ENCODE results near the gene DHX15.

DHX15 gene

GRCh38 chr4:24584211-24584850, at the start of gene DHX15:
Gene DHX15, minus strand, starts transcription at chr4:24584554. Its CDS starts 161 bp downstream, at chr4:24584393.
- TF ChIP-seq RAD21 (IDR thresholded peaks at IDR 0.05; ENCODE audit: low read depth) = no peak
- TF ChIP-seq CEBPB (IDR thresholded peaks at IDR 0.05) = no peak
- TF ChIP-seq USF1 (IDR thresholded peaks at IDR 0.05) = no peak
- TF ChIP-seq TEAD4 (IDR thresholded peaks at IDR 0.05) = peak; percentile 48; the same call in 1 of the 2 replicates
- TF ChIP-seq NFIC (IDR thresholded peaks at IDR 0.05) = no peak
- TF ChIP-seq FOXM1 (IDR thresholded peaks at IDR 0.05; ENCODE audit: borderline replicate concordance, low read depth) = no peak
- TF ChIP-seq REST (IDR thresholded peaks at IDR 0.05; ENCODE audit: low read depth) = no peak
- TF ChIP-seq YY1 (IDR thresholded peaks at IDR 0.05; ENCODE audit: low read depth) = peak; percentile 94
- TF ChIP-seq EP300 (IDR thresholded peaks at IDR 0.05; ENCODE audit: borderline replicate concordance) = no peak
- TF ChIP-seq MAX (IDR thresholded peaks at IDR 0.05) = peak; percentile 90
- peak; percentile 90 for TF ChIP-seq TAF1 (IDR thresholded peaks at IDR 0.05; ENCODE audit: low read depth)
- no peak for TF ChIP-seq CREB1 (IDR thresholded peaks at IDR 0.05; ENCODE audit: low read depth)
- TF ChIP-seq EGR1 (IDR thresholded peaks at IDR 0.05) = peak; percentile 19; the same call in 1 of the 2 replicates
- TF ChIP-seq ZBTB7A (IDR thresholded peaks at IDR 0.05; ENCODE audit: low read depth) = no peak
- TF ChIP-seq TCF12 (IDR thresholded peaks at IDR 0.05; ENCODE audit: low read depth) = no peak; the same call in 1 of the 2 replicates

GRCh38 chr4:24632011-24632410, 47.7 kb upstream of the DHX15 start:
- no peak for TF ChIP-seq MAX (IDR thresholded peaks at IDR 0.05)
- TF ChIP-seq CREB1 (IDR thresholded peaks at IDR 0.05; ENCODE audit: low read depth) = no peak
- TF ChIP-seq CEBPB (IDR thresholded peaks at IDR 0.05) = no peak
- no peak for TF ChIP-seq YY1 (IDR thresholded peaks at IDR 0.05; ENCODE audit: low read depth)
- no peak for TF ChIP-seq TCF12 (IDR thresholded peaks at IDR 0.05; ENCODE audit: low read depth)
- TF ChIP-seq FOXM1 (IDR thresholded peaks at IDR 0.05; ENCODE audit: borderline replicate concordance, low read depth) = no peak
- TF ChIP-seq TAF1 (IDR thresholded peaks at IDR 0.05; ENCODE audit: low read depth) = no peak
- no peak for TF ChIP-seq REST (IDR thresholded peaks at IDR 0.05; ENCODE audit: low read depth)
- TF ChIP-seq USF1 (IDR thresholded peaks at IDR 0.05) = no peak
- TF ChIP-seq RAD21 (IDR thresholded peaks at IDR 0.05; ENCODE audit: low read depth) = no peak
- no peak for TF ChIP-seq EGR1 (IDR thresholded peaks at IDR 0.05)
- TF ChIP-seq ZBTB7A (IDR thresholded peaks at IDR 0.05; ENCODE audit: low read depth) = no peak
- no peak for TF ChIP-seq EP300 (IDR thresholded peaks at IDR 0.05; ENCODE audit: borderline replicate concordance)
- no peak for TF ChIP-seq TEAD4 (IDR thresholded peaks at IDR 0.05)
- no peak for TF ChIP-seq NFIC (IDR thresholded peaks at IDR 0.05)

GRCh38 chr4:24630937-24631336, 46.6 kb upstream of the DHX15 start:
- TF ChIP-seq RAD21 (IDR thresholded peaks at IDR 0.05; ENCODE audit: low read depth) = no peak
- TF ChIP-seq TEAD4 (IDR thresholded peaks at IDR 0.05) = no peak
- no peak for TF ChIP-seq YY1 (IDR thresholded peaks at IDR 0.05; ENCODE audit: low read depth)

- TF ChIP-seq TCF12 (IDR thresholded peaks at IDR 0.05; ENCODE audit: low read depth) (no peak), FOXM1 (IDR thresholded peaks at IDR 0.05; ENCODE audit: borderline replicate concordance, low read depth) (no peak), ZBTB7A (IDR thresholded peaks at IDR 0.05; ENCODE audit: low read depth) (no peak), CEBPB (IDR thresholded peaks at IDR 0.05) (no peak), MAX (IDR thresholded peaks at IDR 0.05) (no peak), NFIC (IDR thresholded peaks at IDR 0.05) (no peak), YY1 (IDR thresholded peaks at IDR 0.05; ENCODE audit: low read depth) (no peak)
Measured at GRCh38 chr4:24625091-24625490, 40.7 kb upstream of the DHX15 start.

GRCh38 chr4:24624381-24624780, 40.0 kb upstream of the DHX15 start:
- TF ChIP-seq ZBTB7A (IDR thresholded peaks at IDR 0.05; ENCODE audit: low read depth) = no peak
- TF ChIP-seq TCF12 (IDR thresholded peaks at IDR 0.05; ENCODE audit: low read depth) = no peak
- no peak for TF ChIP-seq CREB1 (IDR thresholded peaks at IDR 0.05; ENCODE audit: low read depth)
- no peak for TF ChIP-seq MAX (IDR thresholded peaks at IDR 0.05)
- TF ChIP-seq USF1 (IDR thresholded peaks at IDR 0.05) = no peak
- no peak for TF ChIP-seq NFIC (IDR thresholded peaks at IDR 0.05)
- no peak for TF ChIP-seq REST (IDR thresholded peaks at IDR 0.05; ENCODE audit: low read depth)
- TF ChIP-seq RAD21 (IDR thresholded peaks at IDR 0.05; ENCODE audit: low read depth) = no peak
- no peak for TF ChIP-seq CEBPB (IDR thresholded peaks at IDR 0.05)
- no peak for TF ChIP-seq EGR1 (IDR thresholded peaks at IDR 0.05)
- TF ChIP-seq EP300 (IDR thresholded peaks at IDR 0.05; ENCODE audit: borderline replicate concordance) = no peak
